Measurements from ENCODE around the gene BRD7.
A peak's percentile ranks its signal among the peaks of the same experiment; 100 is the strongest.

The BRD7 gene

GRCh38 chr16:50368410-50369132 lies at the start of gene BRD7:
BRD7 (minus strand) TSS chr16:50368988; CDS start chr16:50368774, 214 bp downstream.
- peak; percentile 40 to 50 for DNase-seq (ENCODE audit: low read depth in 2 of 2)

- DNase-seq (ENCODE audit: low read depth in 2 of 2): no peak
Measured at GRCh38 chr16:50416388-50416787, 47.6 kb upstream of the BRD7 start.

GRCh38 chr16:50414152-50414551 lies 45.4 kb upstream of the BRD7 start:
- no peak for DNase-seq (ENCODE audit: low read depth in 2 of 2)

- no peak for DNase-seq (ENCODE audit: low read depth in 2 of 2)
Measured at GRCh38 chr16:50411034-50411433, 42.2 kb upstream of the BRD7 start.

- DNase-seq (ENCODE audit: low read depth in 2 of 2): no peak
Measured at GRCh38 chr16:50408001-50408561, 39.3 kb upstream of the BRD7 start.

GRCh38 chr16:50407351-50407750 lies 38.6 kb upstream of the BRD7 start:
- no peak for DNase-seq (ENCODE audit: low read depth in 2 of 2)

GRCh38 chr16:50403491-50403890 lies 34.7 kb upstream of the BRD7 start:
- DNase-seq (ENCODE audit: low read depth in 2 of 2): no peak

GRCh38 chr16:50402298-50402895 lies 33.6 kb upstream of the BRD7 start:
- no peak for DNase-seq (ENCODE audit: low read depth in 2 of 2)

GRCh38 chr16:50401355-50401754 lies 32.6 kb upstream of the BRD7 start:
- DNase-seq (ENCODE audit: low read depth in 2 of 2): no peak

- no peak for DNase-seq (ENCODE audit: low read depth in 2 of 2)
Measured at GRCh38 chr16:50400967-50401348, 32.2 kb upstream of the BRD7 start.

- no peak for DNase-seq (ENCODE audit: low read depth in 2 of 2)
Measured at GRCh38 chr16:50400312-50400966, 31.7 kb upstream of the BRD7 start.

GRCh38 chr16:50399411-50399810 lies 30.6 kb upstream of the BRD7 start:
- DNase-seq (ENCODE audit: low read depth in 2 of 2): no peak

GRCh38 chr16:50398336-50398735 lies 29.5 kb upstream of the BRD7 start:
- no peak for DNase-seq (ENCODE audit: low read depth in 2 of 2)

- DNase-seq (ENCODE audit: low read depth in 2 of 2): no peak
Measured at GRCh38 chr16:50396761-50397535, 28.2 kb upstream of the BRD7 start.

- DNase-seq (ENCODE audit: low read depth in 2 of 2): no peak
Measured at GRCh38 chr16:50395763-50396710, 27.2 kb upstream of the BRD7 start.

GRCh38 chr16:50393858-50394802 lies 25.3 kb upstream of the BRD7 start:
- no peak for DNase-seq (ENCODE audit: low read depth in 2 of 2)

- no peak for DNase-seq (ENCODE audit: low read depth in 2 of 2)
Measured at GRCh38 chr16:50393416-50393815, 24.6 kb upstream of the BRD7 start.

- no peak for DNase-seq (ENCODE audit: low read depth in 2 of 2)
Measured at GRCh38 chr16:50390914-50391716, 22.3 kb upstream of the BRD7 start.

GRCh38 chr16:50390371-50390771 lies 21.6 kb upstream of the BRD7 start:
- no peak for DNase-seq (ENCODE audit: low read depth in 2 of 2)
